Superior temporal gyrus (tissue), 1 donor: ENCODE data around the gene IFNAR2.
"Not testable (repeated sequence)": the region's sequence is repeated elsewhere in the genome, so short reads cannot be mapped to it uniquely, and the experiment has no call there.

Source experiments
- DNase-seq: peaks from one replicate; pipeline ENCODE4 v3.0.0-alpha.2; 2016; ENCODE audit errors: extremely low spot score

IFNAR2 gene

DNA sequence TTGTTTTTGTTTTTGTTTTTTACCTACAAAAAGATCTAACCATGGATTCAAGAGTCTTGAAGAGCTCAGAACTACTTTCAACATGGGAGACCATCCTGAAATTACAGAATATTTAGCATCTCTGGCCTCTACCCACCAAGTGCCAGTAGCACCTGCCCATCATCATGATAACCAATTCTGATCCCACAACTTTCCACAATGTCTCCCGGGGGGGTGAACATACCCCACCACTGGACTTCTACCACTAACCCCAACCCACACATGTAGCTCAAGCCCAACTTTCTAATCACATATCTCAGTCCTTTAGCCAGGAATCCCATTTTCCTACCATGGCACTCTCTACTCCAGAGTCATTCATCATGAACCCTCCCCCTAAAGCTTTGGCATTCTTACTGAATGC lies 15.7 kb upstream of the IFNAR2 start:
- no peak for DNase-seq

DNA sequence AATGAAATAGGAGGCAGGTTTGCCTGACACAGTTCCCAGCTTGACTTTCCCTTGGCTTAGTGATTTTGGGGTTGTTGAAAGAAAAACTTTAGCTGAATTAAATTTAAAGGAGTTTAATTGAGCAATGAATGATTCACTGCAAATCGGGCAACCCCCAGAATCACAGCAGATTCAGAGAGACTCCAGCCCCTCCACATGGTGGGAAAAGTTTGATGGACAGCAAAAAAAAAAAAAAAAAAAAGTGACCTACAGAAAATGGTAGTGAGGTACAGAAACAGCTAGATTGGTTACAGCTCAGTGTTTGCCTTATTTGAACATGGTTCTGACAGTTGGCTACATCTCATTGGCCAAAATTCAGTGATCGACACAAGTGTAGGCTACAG lies 12.6 kb upstream of the IFNAR2 start:
- DNase-seq, result no peak

DNA sequence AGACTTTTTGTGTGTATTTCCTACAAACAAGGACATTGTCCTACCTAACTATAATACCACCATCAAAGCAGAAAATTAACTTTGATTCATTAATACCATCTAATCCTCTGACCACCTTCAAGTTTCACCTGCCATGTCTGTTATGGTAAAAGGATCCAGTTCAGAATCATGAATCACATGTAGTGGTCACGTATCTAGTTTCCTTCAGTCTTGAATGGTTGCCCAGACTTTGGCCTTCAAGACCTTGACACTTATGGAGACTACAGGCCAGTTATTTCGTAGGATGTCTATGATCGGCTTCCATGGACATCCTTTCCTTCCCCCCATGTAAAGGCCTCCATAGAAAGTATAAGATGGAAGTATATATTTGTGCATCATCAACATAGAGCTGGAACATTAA lies 10.4 kb upstream of the IFNAR2 start:
- no peak for DNase-seq

DNA sequence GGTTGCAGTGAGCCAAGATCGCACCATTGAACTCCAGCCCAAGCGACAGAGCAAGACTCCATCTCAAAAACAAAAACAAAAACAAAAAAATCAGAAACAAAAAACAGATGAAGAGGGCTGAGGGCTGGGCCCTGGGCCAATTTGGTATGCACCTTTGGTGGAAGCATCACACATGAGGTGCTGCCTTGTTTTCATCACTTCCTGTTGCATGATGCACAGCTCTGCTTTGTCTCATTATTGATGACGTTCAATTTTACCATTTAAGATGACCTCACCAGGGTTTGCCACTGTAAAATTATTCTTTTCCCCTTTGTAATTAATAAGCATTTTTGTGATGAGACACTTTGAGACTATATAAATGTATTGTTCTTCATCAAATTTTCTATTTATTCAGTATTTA lies 9.8 kb upstream of the IFNAR2 start:
- no peak for DNase-seq

DNA sequence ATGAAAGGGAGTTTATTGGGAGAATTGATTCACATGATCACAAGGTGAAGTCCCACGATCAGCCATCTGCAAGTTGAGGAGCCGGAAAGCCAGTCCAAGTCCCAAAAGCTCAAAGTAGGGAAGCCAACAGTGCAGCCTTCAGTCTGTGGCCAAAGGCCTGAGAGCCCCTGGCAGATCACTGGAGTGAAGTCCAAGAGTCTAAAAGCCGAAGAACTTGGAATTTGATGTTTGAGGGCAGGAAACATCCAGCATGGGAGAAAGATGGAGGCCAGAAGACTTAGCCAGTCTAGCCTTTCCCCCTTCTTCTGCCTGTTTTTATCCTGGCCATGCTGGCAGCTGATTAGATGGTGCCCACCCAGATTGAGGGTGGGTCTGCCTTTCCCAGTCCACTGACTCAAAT lies 4.4 kb upstream of the IFNAR2 start:
- DNase-seq, result not testable (repeated sequence)

DNA sequence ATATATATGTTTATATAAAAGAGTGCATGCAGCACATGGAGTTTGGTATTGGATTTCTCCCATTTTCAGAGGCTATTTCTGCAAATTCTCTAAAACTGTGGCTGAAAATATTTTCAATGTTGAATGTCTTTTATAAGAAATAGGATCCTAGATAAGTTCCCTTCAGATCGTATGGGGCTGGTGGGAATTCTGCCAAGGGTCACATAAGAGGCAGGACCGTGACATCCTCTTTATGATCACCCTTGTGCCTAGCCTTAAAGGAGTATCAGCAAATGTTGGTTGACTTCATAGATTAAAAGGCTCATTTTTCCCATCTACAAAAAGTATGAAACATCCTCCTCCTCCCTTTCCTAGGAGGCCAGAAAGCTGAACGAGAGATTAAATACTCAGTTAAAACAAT lies 1.3 kb upstream of the IFNAR2 start:
- no peak for DNase-seq

DNA sequence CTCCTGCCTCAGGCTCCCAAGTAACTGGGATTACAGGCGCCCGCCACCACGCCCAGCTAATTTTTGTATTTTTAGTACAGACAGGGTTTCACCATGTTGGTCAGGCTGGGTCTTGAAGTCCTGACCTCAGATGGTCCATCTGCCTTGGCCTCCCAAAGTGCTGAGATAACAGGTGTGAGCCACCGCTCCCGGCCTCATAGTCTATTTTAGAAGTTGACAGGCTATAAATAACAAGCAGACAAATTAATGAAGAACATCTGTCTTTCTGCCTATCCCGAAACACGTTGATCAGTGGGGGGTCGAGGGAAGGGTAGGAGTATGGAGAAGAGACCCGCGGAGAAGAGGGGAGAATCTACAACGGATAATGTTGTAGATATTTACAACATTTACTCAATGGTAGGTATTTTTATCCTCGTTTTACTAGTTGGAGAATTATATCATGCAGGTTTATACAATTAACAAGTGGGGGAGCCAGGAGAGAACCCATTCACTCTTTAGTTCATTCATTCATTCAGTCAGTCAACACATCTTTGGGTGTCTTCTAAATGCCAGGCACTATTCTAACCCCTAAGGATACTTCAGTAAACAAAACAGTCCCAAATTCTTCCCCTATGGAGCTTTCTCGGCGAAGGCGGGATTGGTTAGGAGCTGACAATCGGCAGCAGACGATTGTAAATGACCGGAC lies 497 bp upstream of the IFNAR2 start:
- DNase-seq, result no peak

DNA sequence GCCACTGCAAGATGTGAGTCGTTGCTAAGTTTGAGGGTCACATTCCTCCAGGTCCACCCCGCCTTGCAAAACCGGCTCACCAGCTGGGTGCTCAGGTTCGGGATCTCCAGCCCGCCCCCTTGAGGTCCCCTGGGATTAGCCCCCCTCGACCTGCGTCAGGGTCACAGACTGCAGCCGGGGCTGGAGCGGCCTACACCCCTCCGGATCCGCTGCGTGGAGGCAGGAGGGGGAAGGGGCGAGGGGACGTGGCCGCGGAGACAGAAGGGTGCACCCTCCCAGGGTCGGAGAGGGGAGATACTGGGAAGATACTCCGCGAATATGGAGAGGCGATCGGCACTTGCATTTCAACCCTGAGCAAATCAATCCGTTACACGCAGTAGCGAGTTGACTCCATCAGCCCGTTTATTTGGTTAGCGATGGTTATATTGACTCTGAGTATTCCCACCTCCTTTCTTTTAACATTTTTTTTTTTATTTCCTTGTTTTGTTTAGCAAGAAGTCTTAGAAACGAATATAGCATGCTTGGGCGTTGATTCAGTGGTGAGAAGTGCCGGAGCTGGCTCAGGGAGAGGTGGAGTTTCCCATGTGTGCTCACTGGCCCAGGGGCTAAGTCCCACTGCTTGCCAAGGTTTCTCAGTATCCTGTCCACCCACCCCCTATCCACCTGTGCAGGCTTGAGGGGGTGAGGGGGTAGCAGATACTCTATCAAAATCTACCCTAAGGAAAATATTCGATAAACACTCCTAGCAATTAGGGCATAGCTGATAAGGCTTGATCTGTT lies 997 bp downstream of the IFNAR2 start:
- DNase-seq, result peak; percentile 40

DNA sequence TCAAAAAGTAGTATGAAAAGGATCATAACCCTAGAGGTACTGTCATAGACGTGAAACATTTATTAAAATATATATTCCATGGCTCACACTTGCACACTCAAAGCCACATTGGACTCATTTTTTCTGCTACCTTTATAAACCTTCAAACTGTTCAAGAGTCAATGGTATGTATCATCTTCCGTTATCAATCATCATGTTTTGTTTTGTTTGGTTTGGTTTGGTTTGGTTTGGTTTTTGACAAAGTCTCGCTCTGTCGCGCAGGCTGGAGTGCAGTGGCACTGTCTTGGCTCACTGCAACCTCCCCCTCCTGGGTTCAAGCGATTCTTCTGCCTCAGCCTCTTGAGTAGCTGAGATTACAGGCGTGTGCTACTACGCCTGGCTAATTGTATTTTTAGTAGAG lies 1.8 kb downstream of the IFNAR2 start:
- no peak for DNase-seq

DNA sequence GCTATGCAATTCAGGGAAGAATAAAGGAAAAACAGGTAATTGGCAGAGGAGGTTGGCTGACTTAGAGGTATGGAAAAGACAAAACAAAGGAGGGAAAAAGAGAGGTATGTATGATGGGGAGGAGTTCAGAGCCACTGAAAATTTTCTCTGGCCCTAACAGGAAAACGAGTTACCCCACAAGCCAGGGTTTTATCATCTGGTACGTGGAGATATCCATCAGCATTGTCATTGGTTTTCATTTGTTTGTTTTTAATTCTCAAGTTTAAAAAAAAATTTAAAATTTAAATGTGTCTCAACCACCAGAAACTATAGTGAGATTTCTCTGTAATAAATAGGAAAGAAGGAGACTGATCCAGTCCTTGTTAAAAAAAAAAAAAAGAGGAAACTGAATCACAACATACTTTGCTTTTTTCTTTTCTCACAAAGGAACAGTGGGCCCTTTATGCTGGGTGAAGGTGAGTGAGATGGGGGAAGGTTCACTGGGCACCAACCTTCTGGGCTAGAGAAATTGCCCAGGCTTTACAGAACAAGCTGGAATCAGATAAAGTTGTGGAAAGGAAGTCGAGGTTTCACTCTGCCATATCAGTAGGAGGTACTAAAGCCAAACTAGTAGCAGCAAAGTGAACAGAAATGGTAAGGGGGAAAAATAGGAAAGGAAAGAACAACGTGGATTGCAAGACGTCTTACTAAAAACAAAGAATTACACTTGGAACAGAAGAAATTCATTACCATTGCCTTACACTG lies 2.7 kb downstream of the IFNAR2 start:
- no peak for DNase-seq

DNA sequence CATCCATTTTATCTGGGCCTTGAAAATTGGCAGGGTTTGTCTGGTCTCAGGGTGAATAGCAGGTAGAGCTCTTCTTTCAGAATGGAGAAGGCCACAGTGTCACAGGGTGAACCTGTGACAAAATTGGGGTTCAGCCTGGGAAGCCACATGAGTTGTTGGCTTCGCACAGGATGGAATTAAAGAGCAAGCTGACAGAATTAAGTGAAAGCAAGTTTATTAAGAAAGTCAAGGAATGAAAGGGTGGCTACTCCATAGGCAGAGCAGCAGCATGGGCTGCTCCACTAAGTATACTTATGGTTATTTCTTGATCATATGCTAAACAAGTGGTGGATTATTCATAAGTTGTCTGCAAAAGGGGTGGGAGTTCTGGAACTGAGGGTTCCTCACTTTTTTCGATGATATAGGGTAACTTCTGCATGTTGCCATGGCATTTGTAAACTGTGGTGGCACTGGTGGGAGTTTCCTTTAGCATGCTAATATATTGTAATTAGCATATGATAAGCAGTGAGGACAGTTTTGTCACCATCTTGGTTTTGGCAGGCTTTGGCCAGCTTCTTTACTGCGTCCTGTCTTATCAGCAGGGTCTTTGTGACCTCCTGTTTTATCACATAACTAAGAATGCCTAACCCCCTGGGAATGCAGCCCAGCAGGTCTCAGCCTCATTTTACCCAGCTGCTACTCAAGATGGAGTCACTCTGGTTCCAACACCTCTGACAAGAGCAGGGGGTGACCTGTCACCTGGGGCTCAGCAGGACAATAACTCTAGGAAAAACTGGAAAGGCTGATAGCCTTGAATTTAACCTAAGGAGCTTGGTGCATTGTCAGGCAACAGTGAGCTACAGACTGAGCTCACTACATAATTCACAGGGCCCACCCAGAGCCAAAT lies 5.1 kb downstream of the IFNAR2 start:
- DNase-seq, result no peak

DNA sequence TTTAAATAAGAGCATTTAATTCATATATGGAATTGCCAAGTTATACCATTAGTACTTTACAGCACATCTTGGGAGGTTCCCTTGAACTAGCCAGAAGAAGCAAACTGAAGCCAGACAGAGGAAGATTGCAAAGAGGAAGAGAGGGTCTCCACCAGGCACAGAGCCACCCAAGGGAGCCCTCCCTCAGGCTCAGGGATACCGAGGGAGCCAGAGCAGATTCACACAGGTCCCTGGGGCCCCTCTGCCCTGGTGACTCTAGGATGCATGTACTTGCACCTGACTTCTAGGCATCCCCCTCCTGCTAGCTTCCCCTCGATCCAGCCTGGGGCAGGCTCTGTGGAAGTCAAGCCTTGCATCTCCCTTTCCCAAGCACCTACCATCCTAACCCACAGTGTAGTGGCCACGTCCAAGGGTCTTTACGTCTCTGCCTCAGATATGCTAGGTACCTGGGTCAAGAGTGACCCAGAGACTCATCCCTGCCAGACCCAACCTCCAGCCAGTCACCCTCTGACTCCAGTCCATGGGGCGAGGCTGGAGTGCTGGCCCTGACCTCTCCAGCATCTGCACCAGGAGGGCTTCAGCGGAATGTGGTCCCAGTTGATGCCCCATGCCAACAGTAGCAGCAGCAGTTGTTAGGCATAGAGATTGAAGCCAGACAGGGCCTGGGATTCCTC lies 6.4 kb downstream of the IFNAR2 start:
- no peak for DNase-seq

DNA sequence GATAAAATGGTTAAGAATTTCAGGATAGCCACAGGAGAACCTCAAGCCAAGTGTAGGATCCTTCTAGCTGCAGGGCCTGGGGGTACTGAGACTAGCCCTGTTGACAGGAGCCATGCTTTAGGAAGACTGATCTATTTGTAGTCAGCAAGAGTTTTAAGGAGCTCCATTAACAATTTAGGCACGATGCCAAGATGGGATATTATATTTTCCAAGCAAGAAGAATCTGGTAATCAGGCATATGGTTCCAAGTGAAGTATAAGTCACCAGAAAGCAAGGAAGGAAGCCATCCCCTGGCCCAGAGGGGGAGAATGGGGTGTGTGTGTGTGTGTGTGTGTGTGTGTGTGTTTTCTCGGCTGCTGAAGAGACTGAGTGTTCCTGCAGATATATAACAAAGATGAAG lies 7.0 kb downstream of the IFNAR2 start:
- no peak for DNase-seq

DNA sequence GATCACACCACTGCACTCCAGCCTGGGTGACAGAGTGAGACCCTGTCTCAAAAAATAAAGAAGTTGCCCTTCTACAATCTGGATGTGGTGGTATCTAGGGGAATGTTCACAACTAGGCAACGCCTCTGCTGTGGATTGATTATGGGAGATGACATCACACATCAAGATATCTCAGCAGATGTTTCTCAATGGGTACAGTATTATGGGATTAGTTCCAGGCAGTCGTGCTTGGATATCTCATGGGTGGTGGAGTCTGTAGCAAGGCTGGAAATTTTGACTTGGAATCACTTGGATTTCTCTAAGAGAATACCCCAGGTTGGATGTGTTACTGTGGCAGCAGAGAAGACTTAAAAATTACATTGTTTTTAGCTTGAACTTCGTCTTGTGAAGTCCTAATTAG lies 7.7 kb downstream of the IFNAR2 start:
- DNase-seq, result no peak

DNA sequence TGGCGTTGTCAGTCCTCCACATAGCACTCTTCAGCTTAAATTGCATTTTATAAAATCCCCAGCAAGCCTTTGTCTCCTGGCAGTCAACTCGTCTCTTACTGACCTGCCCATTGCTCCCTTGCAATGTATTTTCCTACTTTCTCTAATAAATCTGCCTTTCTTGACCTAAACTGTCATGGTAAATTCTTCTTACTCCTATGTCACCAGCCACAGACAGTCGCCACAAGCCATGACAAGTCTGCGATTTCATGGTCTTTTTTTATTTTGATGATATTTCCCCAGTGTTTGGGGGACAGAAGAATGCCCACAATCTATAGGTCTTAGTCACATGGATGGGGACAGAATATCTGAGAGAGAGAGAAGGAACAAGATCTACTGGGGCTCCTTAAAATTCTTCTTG lies 8.4 kb downstream of the IFNAR2 start:
- DNase-seq, result no peak

DNA sequence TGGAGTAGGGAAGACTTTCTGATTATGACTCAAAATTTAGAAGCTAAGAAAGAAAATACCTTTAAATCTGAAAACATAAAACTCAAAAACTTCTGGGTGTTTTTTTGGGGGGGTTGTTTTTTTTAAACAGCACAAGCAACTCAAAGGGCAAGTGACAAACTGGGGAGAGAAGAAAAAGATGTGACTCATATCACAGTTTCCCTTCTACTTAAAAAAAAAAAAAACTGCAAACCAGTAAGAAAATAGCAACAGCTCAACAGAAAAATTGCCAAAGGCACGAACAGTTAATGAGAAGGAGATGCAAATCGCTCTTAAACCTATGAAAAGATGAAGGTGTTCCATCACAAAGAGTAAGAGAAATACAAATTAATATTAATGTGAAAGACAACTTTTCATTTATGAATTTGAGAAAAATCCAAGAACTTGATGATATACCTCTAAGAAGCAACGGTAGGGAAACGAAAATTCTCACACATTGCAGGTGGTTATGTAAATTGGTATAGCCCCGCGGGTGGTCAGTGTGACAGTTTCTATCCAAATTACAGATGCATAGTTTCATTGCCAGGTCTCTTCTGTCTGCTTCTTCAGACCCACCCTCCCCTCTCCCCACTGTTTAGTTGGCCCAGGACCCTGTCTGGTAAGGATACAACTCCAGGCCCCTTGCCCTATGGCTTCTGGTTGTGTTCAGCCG lies 9.0 kb downstream of the IFNAR2 start:
- DNase-seq, result no peak

DNA sequence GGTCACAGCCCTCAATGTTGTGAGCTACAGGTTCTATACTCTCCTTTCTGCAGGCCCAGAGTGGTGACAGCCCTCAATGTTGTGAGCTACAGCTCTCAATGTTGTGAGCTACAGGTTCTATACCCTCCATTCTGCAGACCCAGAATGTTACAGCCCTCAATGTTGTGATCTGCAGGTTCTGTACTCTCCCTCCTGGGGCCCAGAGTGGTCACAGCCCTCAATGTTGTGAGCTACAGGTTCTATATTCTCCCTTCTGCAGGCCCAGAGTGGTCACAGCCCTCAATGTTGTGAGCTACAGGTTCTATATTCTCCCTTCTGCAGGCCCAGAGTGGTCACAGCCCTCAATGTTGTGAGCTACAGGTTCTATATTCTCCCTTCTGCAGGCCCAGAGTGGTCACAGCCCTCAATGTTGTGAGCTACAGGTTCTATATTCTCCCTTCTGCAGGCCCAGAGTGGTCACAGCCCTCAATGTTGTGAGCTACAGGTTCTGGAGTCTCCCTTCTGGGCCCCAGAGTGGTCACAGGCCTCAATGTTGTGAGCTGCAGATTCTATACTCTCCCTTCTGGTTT lies 9.9 kb downstream of the IFNAR2 start:
- DNase-seq, result not testable (repeated sequence)

DNA sequence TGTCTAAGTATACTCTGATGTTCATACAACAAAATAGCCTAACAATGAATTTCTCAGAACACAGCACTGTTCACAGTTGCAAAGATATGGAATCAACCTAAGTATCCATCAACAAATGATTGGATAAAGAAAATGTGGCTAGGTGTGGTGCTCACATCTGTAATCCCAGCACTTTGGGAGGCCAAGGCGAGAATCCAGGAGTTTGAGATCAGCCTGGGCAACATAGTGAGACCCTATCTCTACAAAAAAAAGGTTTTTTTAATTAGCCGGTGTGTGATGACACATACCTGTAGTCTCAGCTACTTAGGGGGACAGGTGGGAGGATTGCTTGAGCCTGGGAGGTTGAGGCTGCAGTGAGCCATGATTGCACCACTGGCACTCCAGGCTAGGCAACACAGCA lies 10.7 kb downstream of the IFNAR2 start:
- DNase-seq, result no peak

DNA sequence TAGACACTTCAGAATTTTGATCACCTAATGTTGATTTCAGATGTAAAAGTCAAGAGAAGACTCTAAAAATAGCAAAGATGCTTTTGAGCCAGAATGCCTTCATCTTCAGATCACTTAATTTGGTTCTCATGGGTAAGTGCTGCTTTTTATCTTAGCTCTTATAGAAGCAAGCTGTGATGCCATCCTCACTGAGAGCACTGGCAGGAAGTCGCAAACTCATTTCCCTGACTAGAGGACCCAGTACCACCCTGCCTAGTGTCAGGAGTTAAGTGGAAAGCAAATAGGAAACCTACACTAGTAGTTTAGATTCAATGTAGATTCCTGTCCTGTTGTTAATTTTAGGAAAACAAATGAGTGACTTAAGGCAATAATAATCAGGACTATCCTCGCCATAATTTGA lies 12.1 kb downstream of the IFNAR2 start:
- DNase-seq, result no peak

DNA sequence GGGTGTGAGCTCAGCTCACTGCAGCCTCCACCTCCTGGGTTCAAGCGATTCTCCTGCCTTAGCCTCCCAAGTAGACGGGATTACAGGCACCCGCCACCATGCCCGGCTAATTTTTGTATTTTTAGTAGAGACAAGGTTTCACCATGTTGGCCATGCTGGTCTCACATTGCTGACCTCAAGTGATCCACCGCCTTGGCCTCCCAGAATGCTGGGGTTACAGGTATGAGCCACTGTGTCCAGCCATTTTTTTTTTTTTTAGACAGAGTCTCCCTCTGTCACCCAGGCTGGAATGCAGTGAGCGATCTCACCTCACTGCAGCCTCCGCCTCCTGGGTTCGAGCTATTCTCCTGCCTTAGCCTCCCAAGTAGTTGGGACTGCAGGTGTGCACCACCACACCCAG lies 13.1 kb downstream of the IFNAR2 start:
- not testable (repeated sequence) for DNase-seq
